GM21447 (cell line): Measurements from ENCODE around the gene PPM1E.
"Not testable (repeated sequence)": the region's sequence is repeated elsewhere in the genome, so short reads cannot be mapped to it uniquely, and the experiment has no call there.

Experiments
- ATAC-seq: cut with Tn5 transposase; IDR thresholded peaks from one replicate; pipeline ENCODE4 v1.9.1; 2021; ENCODE audit not compliant: unreplicated experiment

The PPM1E gene

GRCh38 chr17:58778482-58778881, 22.8 kb downstream of the PPM1E start:
- not testable (repeated sequence) for ATAC-seq

GRCh38 chr17:58779446-58779845, 23.8 kb downstream of the PPM1E start:
- ATAC-seq, result no peak

GRCh38 chr17:58783380-58783779, 27.7 kb downstream of the PPM1E start:
- no peak for ATAC-seq

- ATAC-seq, result no peak
Measured at GRCh38 chr17:58785097-58785496, 29.4 kb downstream of the PPM1E start.

GRCh38 chr17:58786586-58787295, 31.1 kb downstream of the PPM1E start:
- no peak for ATAC-seq

GRCh38 chr17:58788199-58788598, 32.5 kb downstream of the PPM1E start:
- no peak for ATAC-seq

- ATAC-seq, result no peak
Measured at GRCh38 chr17:58789160-58789559, 33.5 kb downstream of the PPM1E start.

- ATAC-seq, result no peak
Measured at GRCh38 chr17:58789831-58790230, 34.2 kb downstream of the PPM1E start.

GRCh38 chr17:58794508-58794907, 38.9 kb downstream of the PPM1E start:
- not testable (repeated sequence) for ATAC-seq

GRCh38 chr17:58802188-58802587, 46.5 kb downstream of the PPM1E start:
- no peak for ATAC-seq

- ATAC-seq, result no peak
Measured at GRCh38 chr17:58806046-58806445, 50.4 kb downstream of the PPM1E start.

- no peak for ATAC-seq
Measured at GRCh38 chr17:58808609-58809563, 53.2 kb downstream of the PPM1E start.

- no peak for ATAC-seq
Measured at GRCh38 chr17:58809564-58809936, 53.9 kb downstream of the PPM1E start.

GRCh38 chr17:58811290-58811689, 55.6 kb downstream of the PPM1E start:
- no peak for ATAC-seq

GRCh38 chr17:58813712-58814111, 58.1 kb downstream of the PPM1E start:
- no peak for ATAC-seq

GRCh38 chr17:58818654-58819053, 63.0 kb downstream of the PPM1E start:
- no peak for ATAC-seq

- ATAC-seq, result no peak
Measured at GRCh38 chr17:58822148-58823050, 66.7 kb downstream of the PPM1E start.

GRCh38 chr17:58823051-58823525, 67.4 kb downstream of the PPM1E start:
- ATAC-seq, result no peak

GRCh38 chr17:58829172-58829637, 73.6 kb downstream of the PPM1E start:
- ATAC-seq, result no peak

- no peak for ATAC-seq
Measured at GRCh38 chr17:58831780-58832179, 76.1 kb downstream of the PPM1E start.

GRCh38 chr17:58832514-58832913, 76.9 kb downstream of the PPM1E start:
- no peak for ATAC-seq
